ENCODE data around the gene LDLRAD3. TPM values are rescaled to one million over a fixed set of nuclear protein-coding genes. Genes with fewer than 3 reads are reported as not detected.

Gene LDLRAD3
- polyA plus RNA-seq, 3 donors: 7.3 to 14.1 (median 10.4) TPM

DNA sequence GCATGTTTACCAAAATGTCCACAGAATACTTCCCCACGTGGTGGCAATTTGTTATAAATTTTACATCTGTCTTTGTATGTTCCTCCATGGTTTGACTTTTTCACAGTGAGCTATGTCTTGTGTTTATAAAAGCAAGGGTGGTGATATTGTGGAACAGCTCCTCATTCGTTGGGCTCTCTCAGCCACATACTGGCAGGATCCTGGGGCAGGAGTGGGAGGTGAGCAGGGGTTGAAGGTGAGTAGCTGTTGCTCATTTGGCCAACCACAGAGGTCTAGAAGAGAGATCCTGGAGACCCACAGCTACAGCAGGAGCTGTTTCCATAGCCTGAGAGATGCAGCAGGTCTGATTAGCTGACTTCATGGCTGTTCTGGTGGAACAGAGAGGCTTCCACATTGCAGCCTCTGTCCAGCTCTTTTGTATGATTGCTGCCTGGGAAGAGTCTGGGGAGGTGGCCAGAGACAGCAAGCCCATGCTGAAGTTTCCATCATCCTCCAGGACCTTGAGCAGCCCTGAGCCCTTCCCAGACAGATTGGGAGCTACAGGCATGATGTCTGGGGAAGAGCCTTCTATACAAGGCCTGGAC is 128.1 kb downstream of the LDLRAD3 start:
- H3K36me3 ChIP-seq (replicated peaks in 1 of 2; ENCODE audit: control insufficient read depth in 1 of 2, insufficient read depth in 2 of 2, low read length in 2 of 2): no peaks in the 10 kb centered on the region
- H2AFZ ChIP-seq (ENCODE audit: insufficient read depth, low read depth, low read length, poor library complexity, severe bottlenecking): no peak overlapping the region
- no peaks in the 10 kb centered on the region for H3K79me2 ChIP-seq (ENCODE audit: insufficient read depth, low read length)
- WGBS (ENCODE audit: insufficient coverage): 67% methylated on average over 2 of the region's 2 CpGs
- no peak overlapping the region for H3K27ac ChIP-seq (ENCODE audit: low read depth in 1 of 2, low read length in 2 of 2)
- DNase-seq: no peak
- no peak overlapping the region for H3K9ac ChIP-seq (ENCODE audit: insufficient read depth, low read length, poor library complexity, severe bottlenecking)
- H4K20me1 ChIP-seq (ENCODE audit: insufficient read depth, low read length): no peaks in the 10 kb centered on the region
- Mint-ChIP-seq H3K27me3 (ENCODE audit: low read depth in 3 of 3) (peaks cover 0 to 7% (median 3%) of the 10 kb centered on the region in 3 donors), H3K4me1 (peaks cover 9% of the 10 kb centered on the region), H3K4me3 (no peak overlapping the region), H3K9me3 (peaks cover 3 to 9% (median 7%) of the 10 kb centered on the region in 7 donors), H3K36me3 (peaks cover 4 to 10% of the 10 kb centered on the region in 2 donors), H3K27ac (no peak overlapping the region)
- no peaks in the 10 kb centered on the region for H3K4me1 ChIP-seq (ENCODE audit: control insufficient read depth in 1 of 2, insufficient read depth in 2 of 2, low read length in 2 of 2)
- no peak overlapping the region for H3K4me2 ChIP-seq (replicated peaks; ENCODE audit: extremely low read depth, low read length, poor library complexity, severe bottlenecking)
- intact Hi-C loops (cut with micrococcal nuclease): no loop called here
- no peak overlapping the region for H3K4me3 ChIP-seq (replicated peaks in 1 of 3; ENCODE audit: low read depth in 2 of 3, low read length in 3 of 3)
- peaks cover under 1 to 5% of the 10 kb centered on the region in 2 donors for H3K9me3 ChIP-seq (replicated peaks in 1 of 2; ENCODE audit: control insufficient read depth in 1 of 2, insufficient read depth in 1 of 2, low read length in 2 of 2)
- no peaks in the 10 kb centered on the region for H3K27me3 ChIP-seq (ENCODE audit: control insufficient read depth in 2 of 2, insufficient read depth in 2 of 2, low read length in 2 of 2)
- TF ChIP-seq, protein P1, sequence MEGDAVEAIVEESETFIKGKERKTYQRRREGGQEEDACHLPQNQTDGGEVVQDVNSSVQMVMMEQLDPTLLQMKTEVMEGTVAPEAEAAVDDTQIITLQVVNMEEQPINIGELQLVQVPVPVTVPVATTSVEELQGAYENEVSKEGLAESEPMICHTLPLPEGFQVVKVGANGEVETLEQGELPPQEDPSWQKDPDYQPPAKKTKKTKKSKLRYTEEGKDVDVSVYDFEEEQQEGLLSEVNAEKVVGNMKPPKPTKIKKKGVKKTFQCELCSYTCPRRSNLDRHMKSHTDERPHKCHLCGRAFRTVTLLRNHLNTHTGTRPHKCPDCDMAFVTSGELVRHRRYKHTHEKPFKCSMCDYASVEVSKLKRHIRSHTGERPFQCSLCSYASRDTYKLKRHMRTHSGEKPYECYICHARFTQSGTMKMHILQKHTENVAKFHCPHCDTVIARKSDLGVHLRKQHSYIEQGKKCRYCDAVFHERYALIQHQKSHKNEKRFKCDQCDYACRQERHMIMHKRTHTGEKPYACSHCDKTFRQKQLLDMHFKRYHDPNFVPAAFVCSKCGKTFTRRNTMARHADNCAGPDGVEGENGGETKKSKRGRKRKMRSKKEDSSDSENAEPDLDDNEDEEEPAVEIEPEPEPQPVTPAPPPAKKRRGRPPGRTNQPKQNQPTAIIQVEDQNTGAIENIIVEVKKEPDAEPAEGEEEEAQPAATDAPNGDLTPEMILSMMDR (IDR thresholded peaks at IDR 0.05): no peak

DNA sequence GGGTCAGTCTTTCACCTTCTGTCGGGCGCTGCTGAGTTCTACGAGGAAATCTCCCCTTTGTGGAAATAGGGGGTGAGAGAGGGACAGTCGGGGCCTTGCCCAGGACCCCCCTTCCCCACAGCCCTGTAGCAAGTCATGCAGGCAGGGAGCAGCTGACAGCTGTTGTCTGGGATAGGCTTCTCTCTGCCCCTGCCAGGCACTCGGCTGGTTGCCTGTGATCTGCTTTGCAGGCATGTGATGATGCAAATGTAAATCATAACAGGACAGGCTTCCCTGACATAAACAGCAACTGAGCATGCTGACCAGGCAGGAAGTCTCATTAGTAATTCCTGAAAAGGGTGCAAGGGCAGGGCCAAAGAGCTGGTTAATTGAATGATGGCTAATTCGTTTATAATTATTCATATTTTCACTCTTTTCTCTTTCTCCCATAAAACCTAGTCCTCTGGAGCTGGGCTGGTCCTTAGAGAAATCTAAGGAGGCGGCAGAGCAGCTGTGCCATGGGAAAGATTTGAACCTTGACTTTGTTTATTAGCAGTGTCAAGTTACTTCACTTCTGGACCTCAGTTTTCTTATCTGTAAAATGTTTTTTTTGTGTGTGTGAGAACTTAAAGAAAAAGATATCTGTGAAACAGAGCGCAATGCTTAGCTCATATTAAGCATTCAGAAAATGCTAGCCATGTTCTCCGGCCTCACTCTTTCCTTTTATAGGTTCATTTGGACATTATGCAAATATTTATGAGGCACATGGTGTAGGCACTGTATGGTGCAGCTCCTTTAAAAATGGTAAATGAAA is 129.7 kb downstream of the LDLRAD3 start:
- intact Hi-C loops (cut with micrococcal nuclease): no loop called here
- H4K20me1 ChIP-seq (ENCODE audit: insufficient read depth, low read length): no peaks in the 10 kb centered on the region
- peaks cover 2 to 11% (median 6%) of the 10 kb centered on the region in 7 donors for H3K9me3 Mint-ChIP-seq
- H3K27me3 ChIP-seq (ENCODE audit: control insufficient read depth in 2 of 2, insufficient read depth in 2 of 2, low read length in 2 of 2): no peaks in the 10 kb centered on the region
- no peaks in the 10 kb centered on the region for H3K79me2 ChIP-seq (ENCODE audit: insufficient read depth, low read length)
- no peak for DNase-seq
- H3K9ac ChIP-seq (ENCODE audit: insufficient read depth, low read length, poor library complexity, severe bottlenecking): no peak overlapping the region
- TF ChIP-seq, protein P1 (IDR thresholded peaks at IDR 0.05): no peak
- H3K4me1 ChIP-seq (ENCODE audit: control insufficient read depth in 1 of 2, insufficient read depth in 2 of 2, low read length in 2 of 2): no peaks in the 10 kb centered on the region
- peaks cover 0 to 8% (median 3%) of the 10 kb centered on the region in 3 donors for H3K27me3 Mint-ChIP-seq (ENCODE audit: low read depth in 3 of 3)
- WGBS (ENCODE audit: insufficient coverage): 40% methylated on average over 1 of the region's 9 CpGs
- H3K4me2 ChIP-seq (replicated peaks; ENCODE audit: extremely low read depth, low read length, poor library complexity, severe bottlenecking): no peak overlapping the region
- no peak overlapping the region for H2AFZ ChIP-seq (ENCODE audit: insufficient read depth, low read depth, low read length, poor library complexity, severe bottlenecking)
- no peaks in the 10 kb centered on the region for H3K36me3 ChIP-seq (replicated peaks in 1 of 2; ENCODE audit: control insufficient read depth in 1 of 2, insufficient read depth in 2 of 2, low read length in 2 of 2)
- H3K27ac Mint-ChIP-seq: no peak overlapping the region
- peaks cover 7% of the 10 kb centered on the region for H3K4me1 Mint-ChIP-seq
- no peak overlapping the region for H3K4me3 ChIP-seq (replicated peaks in 1 of 3; ENCODE audit: low read depth in 2 of 3, low read length in 3 of 3)
- peaks cover 3 to 9% of the 10 kb centered on the region in 2 donors for H3K36me3 Mint-ChIP-seq
- no peak overlapping the region for H3K4me3 Mint-ChIP-seq
- peaks cover 0 to 11% of the 10 kb centered on the region in 2 donors for H3K9me3 ChIP-seq (replicated peaks in 1 of 2; ENCODE audit: control insufficient read depth in 1 of 2, insufficient read depth in 1 of 2, low read length in 2 of 2)
- no peak overlapping the region for H3K27ac ChIP-seq (ENCODE audit: low read depth in 1 of 2, low read length in 2 of 2)
